Osteoblast (primary cell): ENCODE data around the gene RBM28. TPM values are rescaled to one million over a fixed set of nuclear protein-coding genes. Genes with fewer than 3 reads are reported as not detected.

Experiments used
- DNase-seq: peaks from one replicate; pipeline ENCODE4 v3.0.0; 2011; ENCODE audit warnings: low spot score, mixed read lengths; ENCODE audit not compliant: insufficient read length; ENCODE audit errors: missing footprints
- H2AFZ ChIP-seq: 2 replicates; pipeline ENCODE4 v1.6.0; 2011; ENCODE audit warnings: mild to moderate bottlenecking, low read length
- H3K27ac ChIP-seq: 2 replicates; pipeline ENCODE4 v1.5.1; 2011; ENCODE audit warnings: mild to moderate bottlenecking, low read depth, low read length, moderate library complexity
- H3K27me3 ChIP-seq: 2 replicates; pipeline ENCODE4 v1.6.0; 2012; ENCODE audit warnings: mild to moderate bottlenecking, control low read depth, inconsistent platforms, low read length, moderate library complexity; ENCODE audit not compliant: insufficient read depth
- H3K36me3 ChIP-seq: 2 replicates; pipeline ENCODE4 v1.5.1; 2011; ENCODE audit warnings: mild to moderate bottlenecking, low read length, control low read depth, moderate library complexity; ENCODE audit not compliant: insufficient read depth
- H3K4me1 ChIP-seq: 2 replicates; pipeline ENCODE4 v1.5.1; 2011; ENCODE audit warnings: mild to moderate bottlenecking, low read length, control low read depth, moderate library complexity; ENCODE audit not compliant: insufficient read depth
- H3K4me2 ChIP-seq: 2 replicates; pipeline ENCODE4 v1.6.0; 2011; ENCODE audit warnings: mild to moderate bottlenecking, low read length; ENCODE audit not compliant: insufficient read depth
- H3K4me3 ChIP-seq: fragments of 200-600 bp; sonication (generic); 3 replicates; pipeline ENCODE4 v1.5.1; 2012; ENCODE audit warnings: mild to moderate bottlenecking, low read length, inconsistent platforms; ENCODE audit not compliant: insufficient read depth
- H3K79me2 ChIP-seq: 2 replicates; pipeline ENCODE4 v1.6.0; 2012; ENCODE audit warnings: mild to moderate bottlenecking, low read length, control low read depth, inconsistent platforms; ENCODE audit not compliant: insufficient read depth
- H3K9me3 ChIP-seq: 2 replicates; pipeline ENCODE4 v1.5.1; 2011; ENCODE audit warnings: low read depth, low read length, control low read depth
- H4K20me1 ChIP-seq: 2 replicates; pipeline ENCODE4 v1.6.0; 2012; ENCODE audit warnings: mild to moderate bottlenecking, low read length, control low read depth; ENCODE audit not compliant: insufficient read depth
- total RNA-seq: library from RNA; depleted of rRNA; stranded (reverse); fragments of >200 nt; gene quantifications from 2 replicates; pipeline ENCODE4 v1.2.3, GENCODE V29; 2012
- TF ChIP-seq, protein P1 (sequence below): IDR thresholded peaks from 2 replicates; pipeline ENCODE4 v1.5.1; 2011; ENCODE audit warnings: mild to moderate bottlenecking, low read depth, low read length, moderate library complexity; ENCODE audit errors: extremely low read depth

The RBM28 gene
- total RNA-seq, 1 donor = 16.6 TPM

DNA sequence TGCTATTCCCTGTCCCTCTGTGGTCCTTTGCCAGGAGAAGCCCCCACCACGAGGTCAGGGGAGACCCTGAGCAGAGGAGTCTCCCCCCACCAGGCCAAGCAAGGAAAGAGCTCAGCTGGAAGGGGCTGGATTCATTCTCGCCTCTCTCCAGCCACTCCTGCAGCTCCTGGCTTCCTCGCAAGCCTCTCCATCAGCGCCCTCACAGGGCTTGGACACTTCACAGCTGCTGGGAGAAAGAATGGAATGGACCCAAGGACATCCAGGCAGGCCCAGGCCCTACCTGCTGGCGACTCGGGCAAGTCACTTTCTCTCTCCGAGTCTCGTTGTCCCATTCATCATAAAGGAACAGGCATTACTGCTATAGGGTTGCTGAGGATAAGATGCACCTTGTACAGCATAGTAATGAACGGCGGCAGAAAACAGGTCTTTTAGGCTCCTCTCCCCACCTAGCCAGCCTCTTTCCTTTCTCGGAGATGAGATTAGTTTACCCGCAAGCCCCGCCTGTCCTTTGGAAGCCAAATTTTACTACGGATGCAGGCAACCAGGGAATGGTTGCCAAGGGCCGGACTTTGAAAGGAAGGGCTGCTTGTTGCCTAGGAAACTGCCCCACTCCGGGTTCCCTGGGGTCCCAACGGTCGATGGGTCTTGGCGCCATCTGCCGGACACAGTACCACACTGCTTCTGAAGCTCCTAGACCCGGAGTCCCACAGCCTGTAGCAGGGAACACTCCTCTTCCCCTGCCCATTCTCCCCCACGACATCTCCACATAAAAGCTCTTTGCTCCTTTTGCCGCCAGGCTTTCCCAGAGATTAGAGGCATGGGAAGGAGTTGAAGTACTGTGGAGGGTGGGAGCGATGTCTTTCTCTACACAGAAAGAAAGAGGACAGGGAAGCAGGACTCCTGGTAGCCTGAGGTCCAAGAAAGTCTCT, 43.8 kb upstream of the RBM28 start:
- no peaks in the 10 kb centered on the region for H3K4me1 ChIP-seq
- no peaks in the 10 kb centered on the region for H3K79me2 ChIP-seq
- H3K27ac ChIP-seq = no peak overlapping the region
- TF ChIP-seq, protein P1, sequence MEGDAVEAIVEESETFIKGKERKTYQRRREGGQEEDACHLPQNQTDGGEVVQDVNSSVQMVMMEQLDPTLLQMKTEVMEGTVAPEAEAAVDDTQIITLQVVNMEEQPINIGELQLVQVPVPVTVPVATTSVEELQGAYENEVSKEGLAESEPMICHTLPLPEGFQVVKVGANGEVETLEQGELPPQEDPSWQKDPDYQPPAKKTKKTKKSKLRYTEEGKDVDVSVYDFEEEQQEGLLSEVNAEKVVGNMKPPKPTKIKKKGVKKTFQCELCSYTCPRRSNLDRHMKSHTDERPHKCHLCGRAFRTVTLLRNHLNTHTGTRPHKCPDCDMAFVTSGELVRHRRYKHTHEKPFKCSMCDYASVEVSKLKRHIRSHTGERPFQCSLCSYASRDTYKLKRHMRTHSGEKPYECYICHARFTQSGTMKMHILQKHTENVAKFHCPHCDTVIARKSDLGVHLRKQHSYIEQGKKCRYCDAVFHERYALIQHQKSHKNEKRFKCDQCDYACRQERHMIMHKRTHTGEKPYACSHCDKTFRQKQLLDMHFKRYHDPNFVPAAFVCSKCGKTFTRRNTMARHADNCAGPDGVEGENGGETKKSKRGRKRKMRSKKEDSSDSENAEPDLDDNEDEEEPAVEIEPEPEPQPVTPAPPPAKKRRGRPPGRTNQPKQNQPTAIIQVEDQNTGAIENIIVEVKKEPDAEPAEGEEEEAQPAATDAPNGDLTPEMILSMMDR = peak; percentile 94
- DNase-seq = peak; percentile 99
- no peaks in the 10 kb centered on the region for H4K20me1 ChIP-seq
- H3K27me3 ChIP-seq = peaks cover 2% of the 10 kb centered on the region
- H3K36me3 ChIP-seq = no peaks in the 10 kb centered on the region
- H3K4me3 ChIP-seq = no peak overlapping the region
- H2AFZ ChIP-seq = peak overlapping the region; percentile 9
- H3K9me3 ChIP-seq = no peaks in the 10 kb centered on the region
- H3K4me2 ChIP-seq = peak overlapping the region; percentile 60

- Histone ChIP-seq H3K27ac (no peak overlapping the region), H3K4me1 (no peaks in the 10 kb centered on the region), H3K4me2 (no peak overlapping the region), H3K79me2 (no peaks in the 10 kb centered on the region), H3K9me3 (no peaks in the 10 kb centered on the region), H3K27me3 (peaks cover 2% of the 10 kb centered on the region), H2AFZ (no peak overlapping the region), H3K36me3 (no peaks in the 10 kb centered on the region), H4K20me1 (no peaks in the 10 kb centered on the region), H3K4me3 (no peak overlapping the region)
- TF ChIP-seq, protein P1 = no peak
- no peak for DNase-seq
These were observed 42.5 kb upstream of the RBM28 start for GRCh38 chr7:128385988-128386925.

DNA sequence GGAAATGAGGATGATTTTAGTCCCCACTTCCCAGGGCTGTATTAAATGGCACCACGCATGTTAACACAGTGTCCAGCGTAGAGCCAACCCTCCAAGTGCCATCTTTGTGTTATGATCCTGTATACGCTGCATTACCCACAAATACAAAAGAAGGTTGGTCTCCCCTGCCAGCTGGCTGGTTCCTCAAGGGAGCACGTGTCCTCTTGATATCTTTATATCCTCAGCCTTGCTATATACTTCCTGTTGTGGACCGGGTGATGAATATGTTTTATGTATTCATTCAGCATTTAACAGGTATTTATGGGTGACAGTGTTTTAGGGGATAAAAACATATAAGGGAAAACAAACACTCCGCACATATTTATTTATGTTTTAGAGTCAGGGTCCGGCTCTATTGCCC, 41.0 kb upstream of the RBM28 start:
- Histone ChIP-seq H3K4me1 (no peaks in the 10 kb centered on the region), H3K4me2 (no peak overlapping the region), H3K27ac (no peak overlapping the region), H2AFZ (no peak overlapping the region), H3K79me2 (no peaks in the 10 kb centered on the region), H3K9me3 (no peaks in the 10 kb centered on the region), H3K36me3 (no peaks in the 10 kb centered on the region), H3K27me3 (peaks cover 2% of the 10 kb centered on the region), H4K20me1 (no peaks in the 10 kb centered on the region), H3K4me3 (no peak overlapping the region)
- TF ChIP-seq, protein P1 = no peak
- no peak for DNase-seq
